Muscle layer of colon (tissue), 2 donors: ENCODE measurements around the gene HK1.
A peak's percentile ranks its signal among the peaks of the same experiment; 100 is the strongest.
"Not testable (repeated sequence)": the region's sequence is repeated elsewhere in the genome, so short reads cannot be mapped to it uniquely, and the experiment has no call there.

Experiments
- H3K27ac ChIP-seq: one replicate; pipeline ENCODE4 v1.7.0; 2013; ENCODE audit warnings: low read depth, mild to moderate bottlenecking, low read length, moderate library complexity
- H3K27me3 ChIP-seq, 2 donors: one replicate each; pipeline ENCODE4 v1.7.0; 2013; ENCODE audit warnings: low read length in 2 of 2, mild to moderate bottlenecking in 2 of 2; ENCODE audit not compliant: insufficient read depth in 2 of 2, control insufficient read depth in 1 of 2
- H3K36me3 ChIP-seq: one replicate; pipeline ENCODE4 v1.7.0; 2013; ENCODE audit warnings: mild to moderate bottlenecking, low read length; ENCODE audit not compliant: insufficient read depth
- H3K4me1 ChIP-seq: one replicate; pipeline ENCODE4 v1.7.0; 2013; ENCODE audit warnings: mild to moderate bottlenecking, low read length; ENCODE audit not compliant: insufficient read depth
- H3K4me3 ChIP-seq, 2 donors: one replicate each; pipeline ENCODE4 v1.7.0; 2013; ENCODE audit warnings: low read length in 2 of 2, low read depth in 1 of 2, mild to moderate bottlenecking in 1 of 2, moderate library complexity in 1 of 2
- H3K9ac ChIP-seq: one replicate; pipeline ENCODE4 v1.7.0; 2013; ENCODE audit warnings: low read length
- H3K9me3 ChIP-seq: one replicate; pipeline ENCODE4 v1.7.0; 2013; ENCODE audit warnings: mild to moderate bottlenecking, low read length
- donor health status: abdominal sarcoma.
- donor health status: Adenocarcinoma of cecum.

Gene HK1

DNA sequence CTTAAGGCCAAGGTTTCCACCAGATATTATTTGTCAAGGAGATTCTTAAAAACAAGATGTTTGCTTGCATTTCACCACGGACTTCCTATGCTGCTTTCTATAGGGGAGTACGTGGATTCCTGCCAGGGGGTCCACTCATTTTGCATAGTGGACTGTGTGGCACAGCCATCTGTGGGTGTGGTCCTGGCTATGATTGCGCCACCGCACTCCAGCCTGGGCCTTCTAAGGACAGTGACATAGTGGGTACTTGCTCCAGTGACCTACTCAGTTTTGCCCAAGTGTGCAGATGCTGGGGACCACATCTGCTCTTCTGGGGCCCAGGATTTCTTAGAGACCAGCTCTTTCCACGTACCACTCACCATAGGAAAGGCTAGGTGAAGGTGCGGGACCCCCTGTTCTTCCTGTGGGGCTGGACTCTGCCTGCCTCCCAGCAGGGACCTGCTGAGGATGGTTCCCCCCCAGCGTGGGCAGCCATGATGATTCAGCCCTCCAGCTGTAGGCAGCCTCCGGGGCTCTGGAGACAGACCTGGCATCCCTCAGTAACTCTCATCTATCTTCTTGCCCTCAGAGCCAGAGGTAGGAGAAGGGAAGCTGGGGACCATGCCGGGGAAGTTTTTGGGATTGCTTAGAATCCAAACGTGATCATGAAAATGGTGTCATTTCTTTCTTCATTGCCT, 42.9 kb downstream of the HK1 start:
- Histone ChIP-seq H3K9ac (no peak overlapping the region), H3K4me3 (no peak overlapping the region), H3K27me3 (no peaks in the 10 kb centered on the region), H3K36me3 (no peaks in the 10 kb centered on the region), H3K9me3 (no peaks in the 10 kb centered on the region), H3K27ac (no peak overlapping the region), H3K4me1 (peaks cover 33% of the 10 kb centered on the region)

DNA sequence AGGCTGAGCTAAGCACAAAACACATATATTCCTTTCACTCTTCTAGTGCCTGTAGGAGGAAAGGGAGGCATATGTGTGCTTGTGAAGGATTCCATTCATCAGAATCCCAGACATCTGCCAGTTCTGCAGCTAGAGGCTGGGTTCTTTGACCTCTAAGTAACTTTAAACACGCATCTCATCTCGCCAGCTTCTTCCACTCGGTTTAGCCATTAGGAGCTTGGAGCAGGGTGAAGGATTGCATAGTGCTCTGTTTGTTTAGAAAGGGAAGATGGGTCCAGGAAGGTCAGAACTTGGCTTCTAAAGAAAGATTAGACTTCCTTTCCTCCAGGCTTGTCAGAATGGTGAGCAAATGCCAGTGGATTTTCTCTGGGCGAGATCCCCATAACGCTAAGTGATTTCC, 43.6 kb downstream of the HK1 start:
- H3K9ac ChIP-seq: no peak overlapping the region
- no peaks in the 10 kb centered on the region for H3K27me3 ChIP-seq
- H3K9me3 ChIP-seq: no peaks in the 10 kb centered on the region
- no peak overlapping the region for H3K4me3 ChIP-seq
- H3K36me3 ChIP-seq: no peaks in the 10 kb centered on the region
- H3K4me1 ChIP-seq: peaks cover 40% of the 10 kb centered on the region
- no peak overlapping the region for H3K27ac ChIP-seq

DNA sequence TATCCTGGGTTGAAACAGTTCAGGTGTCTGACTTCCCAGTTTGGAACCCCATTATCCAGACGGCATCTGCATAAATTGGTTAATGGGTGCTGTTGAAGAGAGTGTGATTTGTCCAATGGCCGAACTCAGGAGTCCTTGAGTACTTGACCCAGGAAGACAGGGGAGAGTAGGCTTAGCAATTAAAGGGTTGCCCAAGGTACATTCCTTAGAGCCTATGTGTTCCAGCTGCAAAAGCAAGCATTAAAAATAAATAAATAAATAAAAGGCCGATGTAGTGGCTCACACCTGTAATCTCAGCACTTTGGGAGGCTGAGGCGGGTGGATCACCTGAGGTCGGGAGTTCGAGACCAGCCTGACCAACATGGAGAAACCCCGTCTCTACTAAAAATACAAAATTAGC, 44.0 kb downstream of the HK1 start:
- H3K27me3 ChIP-seq, H3K36me3 ChIP-seq, H3K4me3 ChIP-seq, H3K27ac ChIP-seq, H3K9me3 ChIP-seq, H3K9ac ChIP-seq: not testable (repeated sequence)
- peaks cover 45% of the 10 kb centered on the region for H3K4me1 ChIP-seq

DNA sequence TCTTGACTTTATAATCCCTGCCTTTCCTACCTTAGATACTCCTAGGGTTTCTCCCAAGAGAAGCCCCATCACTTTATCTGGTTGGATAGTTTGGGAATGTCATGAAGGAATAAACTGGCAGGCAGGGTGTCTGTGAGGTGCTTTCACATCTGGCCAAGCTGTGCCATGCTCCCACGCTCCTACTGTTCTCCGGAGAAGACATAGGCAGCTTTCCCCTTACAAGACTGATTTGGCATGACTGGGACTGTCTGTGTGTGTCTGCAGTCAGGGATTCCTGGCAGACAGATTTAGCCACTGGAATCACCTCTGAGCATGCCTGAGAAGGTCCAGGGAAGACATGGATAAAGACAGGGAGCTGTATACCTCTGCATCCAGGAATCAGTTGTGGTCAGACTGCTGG, 45.3 kb downstream of the HK1 start:
- peaks cover 52% of the 10 kb centered on the region for H3K4me1 ChIP-seq

DNA sequence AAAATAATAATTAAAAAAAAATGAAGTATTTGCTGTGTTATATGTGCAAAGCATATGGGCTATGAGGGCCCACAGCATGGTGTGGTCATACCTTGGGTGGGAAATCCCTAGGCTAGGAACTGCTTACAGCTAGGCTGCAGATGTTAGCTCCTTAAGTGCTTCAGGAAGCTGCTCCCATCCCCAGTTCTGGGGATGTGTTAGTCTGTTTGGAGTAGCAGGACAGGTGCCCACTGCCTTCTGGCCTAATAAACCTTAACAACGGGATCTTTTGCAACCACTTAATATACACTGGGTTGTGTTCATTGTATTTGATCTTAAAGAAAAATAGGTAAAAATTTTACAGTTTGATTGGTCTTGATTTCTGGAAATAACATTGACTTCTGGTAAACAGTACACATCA, 46.3 kb downstream of the HK1 start:
- Histone ChIP-seq H3K4me1 (peaks cover 55% of the 10 kb centered on the region), H3K27me3 (no peaks in the 10 kb centered on the region), H3K27ac (no peak overlapping the region), H3K4me3 (no peak overlapping the region), H3K36me3 (no peaks in the 10 kb centered on the region), H3K9ac (no peak overlapping the region), H3K9me3 (no peaks in the 10 kb centered on the region)

More for the DNA sequence above, 45.3 kb downstream of the HK1 start:
- no peak overlapping the region for H3K4me3 ChIP-seq
- no peak overlapping the region for H3K27ac ChIP-seq
- H3K27me3 ChIP-seq: no peaks in the 10 kb centered on the region
- no peaks in the 10 kb centered on the region for H3K9me3 ChIP-seq
- no peaks in the 10 kb centered on the region for H3K36me3 ChIP-seq
- H3K9ac ChIP-seq: no peak overlapping the region

DNA sequence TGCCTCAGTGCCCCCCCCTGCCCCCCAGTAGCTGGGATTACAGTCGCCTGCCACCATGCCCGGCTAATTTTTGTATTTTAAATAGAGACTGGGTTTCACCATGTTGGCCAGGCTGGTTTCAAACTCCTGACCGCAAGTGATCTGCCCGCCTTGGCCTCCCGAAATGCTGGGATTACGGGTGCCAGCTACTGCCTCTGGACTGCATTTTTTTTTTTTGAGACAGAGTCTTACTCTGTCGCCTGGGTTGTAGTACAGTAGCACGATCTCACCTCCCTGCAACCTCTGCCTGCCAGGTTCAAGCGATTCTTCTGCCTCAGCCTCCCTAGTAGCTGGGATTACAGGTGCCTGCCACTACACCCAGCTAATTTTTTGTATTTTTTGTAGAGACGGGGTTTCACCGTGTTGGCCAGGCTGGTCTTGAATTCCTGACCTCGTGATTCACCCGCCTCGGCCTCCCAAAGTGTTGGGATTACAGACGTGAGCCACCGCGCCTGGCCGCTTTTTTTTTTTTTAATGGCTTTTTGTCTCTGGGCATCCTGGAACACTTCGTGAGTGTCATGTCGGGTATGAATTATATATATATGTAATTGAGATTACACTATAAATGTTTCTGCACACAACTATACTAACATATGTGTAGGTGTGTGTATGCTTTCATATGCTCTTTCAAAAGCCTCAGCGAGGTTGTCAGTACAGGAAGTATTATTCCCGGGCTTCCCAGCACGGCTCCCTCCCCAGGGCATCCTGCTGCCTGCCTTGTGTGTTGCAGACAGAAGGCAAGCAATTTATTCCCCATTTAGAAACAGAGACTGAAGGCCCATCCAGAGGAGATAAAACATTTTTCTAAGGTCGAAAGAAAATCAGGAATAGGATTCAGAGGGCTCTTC, 47.6 kb downstream of the HK1 start:
- not testable (repeated sequence) for H3K9ac ChIP-seq, H3K36me3 ChIP-seq, H3K27me3 ChIP-seq, H3K9me3 ChIP-seq, H3K4me3 ChIP-seq
- H3K27ac ChIP-seq: peak overlapping the region; percentile 21
- peaks cover 42% of the 10 kb centered on the region for H3K4me1 ChIP-seq

DNA sequence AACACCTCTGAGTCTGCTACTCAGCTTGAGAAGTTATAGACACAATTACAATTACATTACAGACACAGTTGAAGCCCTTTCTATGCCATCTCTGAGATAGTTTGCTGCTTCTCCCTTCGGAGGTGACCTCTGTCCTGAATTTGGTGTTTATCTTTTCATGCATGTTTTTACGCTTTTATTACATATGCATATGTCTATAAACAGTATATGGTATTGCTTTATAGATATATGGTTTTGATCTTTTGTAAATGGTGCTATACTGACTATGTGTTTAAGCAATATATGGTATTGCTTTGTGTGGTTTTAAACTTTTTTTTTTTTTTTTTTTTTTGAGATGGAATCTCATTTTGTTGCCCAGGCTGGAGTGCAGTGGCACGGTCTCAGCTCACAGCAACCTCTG, 48.4 kb downstream of the HK1 start:
- Histone ChIP-seq H3K9ac (no peak overlapping the region), H3K4me3 (no peak overlapping the region), H3K4me1 (peaks cover 40% of the 10 kb centered on the region), H3K36me3 (no peaks in the 10 kb centered on the region), H3K9me3 (no peaks in the 10 kb centered on the region), H3K27ac (peak overlapping the region; percentile 21), H3K27me3 (no peaks in the 10 kb centered on the region)

DNA sequence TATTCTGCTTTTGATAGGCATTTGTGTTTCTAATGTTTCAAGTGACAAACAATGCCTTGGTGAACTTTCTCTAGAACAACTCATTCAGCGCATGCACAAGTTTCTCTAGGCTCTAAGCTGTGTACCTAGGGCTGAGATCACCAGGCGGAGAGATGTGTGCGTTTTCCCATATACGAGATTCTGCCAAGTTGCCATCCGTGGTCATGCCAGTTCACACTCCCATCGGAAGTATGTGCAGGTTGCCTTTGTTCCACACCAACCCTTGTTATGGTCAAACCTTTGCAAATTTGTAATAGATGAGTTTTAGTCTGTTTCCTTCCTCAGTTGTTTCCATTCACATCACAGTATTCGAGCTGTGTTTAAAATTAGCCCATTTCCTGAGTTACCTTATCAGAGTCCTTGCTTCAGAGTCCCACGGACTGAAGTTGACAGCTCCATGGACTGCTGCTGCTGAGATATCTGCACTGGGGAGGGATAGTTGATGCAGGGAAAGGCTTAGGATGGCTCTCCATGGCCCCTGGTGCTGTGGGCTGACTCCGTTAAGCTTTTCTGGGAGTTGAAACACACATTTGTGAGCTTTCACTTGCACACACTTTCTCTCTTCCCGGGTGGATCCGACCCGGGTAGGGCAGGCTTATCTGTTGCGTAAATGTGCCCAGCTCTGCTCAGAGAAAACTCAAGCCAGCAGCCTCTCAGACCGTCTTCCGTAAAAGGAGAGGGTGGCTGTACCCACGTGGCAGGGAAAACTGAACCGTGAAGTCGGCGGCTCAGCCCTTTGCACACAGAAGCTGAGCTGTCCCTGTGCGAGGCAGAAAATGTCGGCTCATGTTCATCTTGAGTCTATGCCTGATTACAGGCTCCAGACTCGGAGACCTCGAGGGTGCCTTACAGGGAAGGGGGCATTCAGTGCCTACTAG, 49.4 kb downstream of the HK1 start:
- H3K27me3 ChIP-seq: no peaks in the 10 kb centered on the region
- H3K36me3 ChIP-seq: no peaks in the 10 kb centered on the region
- H3K27ac ChIP-seq: peak overlapping the region; percentile 74
- peak overlapping the region; percentile 22 for H3K9ac ChIP-seq
- peaks cover 44% of the 10 kb centered on the region for H3K4me1 ChIP-seq
- H3K9me3 ChIP-seq: no peaks in the 10 kb centered on the region
- peak overlapping the region in 1 of 2 donors; percentile 57 for H3K4me3 ChIP-seq

DNA sequence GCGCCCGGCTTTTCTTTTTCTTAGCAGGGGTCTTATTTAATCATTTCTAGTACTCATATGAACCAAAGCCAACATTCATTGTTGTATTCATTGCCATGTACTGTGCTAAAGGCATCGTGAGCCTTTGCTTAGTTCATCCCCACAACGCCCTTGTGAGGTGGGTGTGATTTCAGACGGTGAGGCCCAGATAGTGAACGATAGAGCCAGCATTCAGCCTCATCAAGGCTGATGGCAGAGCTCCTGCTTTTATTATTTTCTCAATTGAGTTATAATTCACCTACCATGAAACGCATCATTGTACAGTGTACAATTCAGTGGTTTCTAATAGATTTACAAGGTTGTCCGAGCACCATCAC, 50.1 kb downstream of the HK1 start:
- Histone ChIP-seq H3K27ac (peak overlapping the region; percentile 53), H3K9ac (no peak overlapping the region), H3K9me3 (no peaks in the 10 kb centered on the region), H3K4me1 (peaks cover 50% of the 10 kb centered on the region), H3K36me3 (no peaks in the 10 kb centered on the region), H3K27me3 (no peaks in the 10 kb centered on the region), H3K4me3 (peak overlapping the region in 1 of 2 donors; percentile 57)

DNA sequence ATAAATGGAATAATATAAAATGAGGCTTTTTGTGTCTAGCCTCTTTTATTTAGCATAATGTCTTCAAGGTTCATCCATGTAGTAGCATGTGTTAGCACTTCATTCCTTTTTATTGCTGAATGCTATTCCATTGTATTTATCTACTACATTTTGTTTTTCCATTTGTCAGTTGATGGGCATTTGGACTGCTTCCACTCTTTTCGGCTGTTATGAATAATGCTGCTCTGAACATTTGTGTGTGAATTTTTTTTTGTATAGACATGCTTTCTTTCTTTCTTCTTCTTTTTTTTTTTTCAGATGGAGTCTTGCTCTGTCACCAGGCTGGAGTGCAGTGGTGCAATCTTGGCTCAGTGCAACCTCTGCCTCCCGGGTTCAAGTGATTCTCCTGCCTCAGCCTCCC, 50.6 kb downstream of the HK1 start:
- not testable (repeated sequence) for H3K27me3 ChIP-seq, H3K36me3 ChIP-seq, H3K9me3 ChIP-seq, H3K4me3 ChIP-seq, H3K9ac ChIP-seq
- Histone ChIP-seq H3K27ac (peak overlapping the region; percentile 53), H3K4me1 (peaks cover 52% of the 10 kb centered on the region)

DNA sequence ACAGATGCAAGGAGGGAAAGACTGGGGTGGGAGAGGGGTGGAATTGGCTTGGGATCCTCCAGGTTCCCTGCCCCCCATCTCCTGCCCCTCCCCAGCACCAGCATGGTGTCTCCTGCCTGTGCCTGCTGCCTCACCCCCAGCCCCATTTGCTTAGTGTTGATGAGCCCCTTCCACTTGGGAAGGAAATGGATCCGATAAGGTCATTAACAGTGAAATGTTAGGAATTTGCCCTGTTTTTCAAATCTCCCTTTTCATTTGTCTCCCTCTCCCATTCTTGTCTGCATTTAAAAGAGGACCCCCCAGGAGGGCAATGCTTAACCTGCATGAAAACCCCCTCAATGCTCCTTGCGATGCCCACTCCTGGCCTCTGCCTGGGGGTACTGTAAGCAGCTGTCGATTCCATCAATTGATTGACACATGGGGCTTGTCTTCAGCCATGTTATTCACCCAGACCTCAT, 51.5 kb downstream of the HK1 start:
- Histone ChIP-seq H3K9me3 (no peaks in the 10 kb centered on the region), H3K4me1 (peaks cover 59% of the 10 kb centered on the region), H3K9ac (no peak overlapping the region), H3K27me3 (no peaks in the 10 kb centered on the region), H3K4me3 (no peak overlapping the region), H3K36me3 (no peaks in the 10 kb centered on the region), H3K27ac (peak overlapping the region; percentile 48)
